Hepatocyte (in vitro differentiated cells): ENCODE data around the gene CETP.

Experiments used
- CTCF ChIP-seq: fragments of 200-600 bp; sonication (generic); IDR thresholded peaks from 2 replicates; pipeline ENCODE4 v1.5.1; 2016; ENCODE audit warnings: antibody characterized with exemption, mild to moderate bottlenecking; ENCODE audit not compliant: poor library complexity
- EZH2 ChIP-seq: fragments of 200-600 bp; sonication (generic); IDR thresholded peaks from 2 replicates; pipeline ENCODE4 v1.6.1; 2016; ENCODE audit warnings: antibody characterized with exemption, mild to moderate bottlenecking, borderline replicate concordance
- EZH2phosphoT487 ChIP-seq: fragments of 200-600 bp; sonication (generic); IDR thresholded peaks from one replicate; pipeline ENCODE4 v1.6.1; 2018; ENCODE audit warnings: antibody characterized with exemption, mild to moderate bottlenecking, low read depth, moderate library complexity; ENCODE audit not compliant: unreplicated experiment, severe bottlenecking

- TF ChIP-seq EZH2 (no peak), CTCF (no peak), EZH2phosphoT487 (no peak)
Observed at GRCh38 chr16:56988948-56989945, 27.5 kb downstream of the CETP start, which contains the start of gene NLRC5.
